Uterus (tissue), 4 donors: ENCODE data around the gene CCT7. TPM values are rescaled to one million over a fixed set of nuclear protein-coding genes. Genes with fewer than 3 reads are reported as not detected.
"Not testable (repeated sequence)": the region's sequence is repeated elsewhere in the genome, so short reads cannot be mapped to it uniquely, and the experiment has no call there.

Experiments used
- DNase-seq, 2 donors: peaks; one replicate each; pipeline ENCODE4 v3.0.0-alpha.2; 2019 to 2020
- H3K27ac ChIP-seq, 2 donors: fragments of 200-600 bp; sonication (generic); 1 replicate in 1 of 2; 2 replicates in 1 of 2; pipeline ENCODE4 v1.5.1; 2016 to 2018
- H3K27me3 ChIP-seq, 2 donors: fragments of 200-600 bp; sonication (generic); one replicate each; pipeline ENCODE4 v1.5.1; 2018 to 2019; ENCODE audit warnings: control low read depth in 1 of 2
- H3K36me3 ChIP-seq, 2 donors: fragments of 200-600 bp; sonication (generic); one replicate each; pipeline ENCODE4 v1.5.1; 2019; ENCODE audit warnings: control low read depth in 1 of 2
- H3K4me1 ChIP-seq, 2 donors: fragments of 200-600 bp; sonication (generic); one replicate each; pipeline ENCODE4 v1.5.1; 2018 to 2019; ENCODE audit warnings: control low read depth in 1 of 2
- H3K4me3 ChIP-seq, 2 donors: fragments of 200-600 bp; sonication (generic); 1 replicate in 1 of 2; 2 replicates in 1 of 2; pipeline ENCODE4 v1.5.1; 2018 to 2019; ENCODE audit warnings: mild to moderate bottlenecking in 1 of 2
- H3K9me3 ChIP-seq, 2 donors: fragments of 200-600 bp; sonication (generic); one replicate each; pipeline ENCODE4 v1.5.1; 2019; ENCODE audit warnings: control low read depth in 1 of 2
- POLR2A ChIP-seq, 2 donors: fragments of 450-650 bp; IDR thresholded peaks; one replicate each; pipeline ENCODE4 v1.6.1; 2016; ENCODE audit warnings: antibody characterized with exemption in 2 of 2, mild to moderate bottlenecking in 1 of 2, moderate library complexity in 1 of 2
- intact Hi-C: fragments of 100-400 bp; cut with DNase I; formaldehyde crosslinking; loops from one replicate; pipeline ENCODE4 v1.15.1; 2023; ENCODE audit warnings: low total_unique reads
- total RNA-seq, 4 donors: library from RNA; depleted of rRNA in 3 of 4; stranded (reverse); fragments of >200 nt in 3 of 4; gene quantifications; one replicate each; pipeline versions ENCODE4 v1.1.0 to v1.2.4, GENCODE V29; 2014 to 2023
- TF ChIP-seq, protein P1 (sequence below), 4 experiments: fragments of 200-600 bp in 2 of 4; fragments of 450-650 bp in 2 of 4; sonication (generic) in 2 of 4; IDR thresholded peaks; one replicate each; pipeline ENCODE4 v1.5.1; 2016 to 2019; ENCODE audit warnings: antibody characterized with exemption in 4 of 4, mild to moderate bottlenecking in 2 of 4, moderate library complexity in 1 of 4
- donor health status: DM: yes; HTN: yes; CAD: no.

CCT7 gene
- total RNA-seq, 4 donors from 2014 or later = 118 to 269 (median 188) TPM

DNA sequence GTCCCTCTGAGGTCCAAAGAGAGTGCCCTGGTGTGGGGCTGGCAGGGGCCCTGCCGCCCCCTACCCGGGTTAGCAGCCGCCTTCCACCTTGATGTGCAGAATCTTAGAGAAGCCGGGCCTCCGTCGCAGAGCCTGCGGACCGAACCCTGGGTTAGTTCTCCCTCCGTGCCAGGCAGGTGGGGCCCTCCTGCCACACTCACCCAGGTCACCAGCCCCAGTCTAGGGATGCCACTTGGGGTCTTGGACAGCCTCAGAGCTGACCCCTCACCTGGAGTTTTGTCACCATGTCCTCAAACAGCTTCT, 24.8 kb downstream of the CCT7 start:
- no peaks in the 10 kb centered on the region for H3K9me3 ChIP-seq
- TF ChIP-seq, protein P1, sequence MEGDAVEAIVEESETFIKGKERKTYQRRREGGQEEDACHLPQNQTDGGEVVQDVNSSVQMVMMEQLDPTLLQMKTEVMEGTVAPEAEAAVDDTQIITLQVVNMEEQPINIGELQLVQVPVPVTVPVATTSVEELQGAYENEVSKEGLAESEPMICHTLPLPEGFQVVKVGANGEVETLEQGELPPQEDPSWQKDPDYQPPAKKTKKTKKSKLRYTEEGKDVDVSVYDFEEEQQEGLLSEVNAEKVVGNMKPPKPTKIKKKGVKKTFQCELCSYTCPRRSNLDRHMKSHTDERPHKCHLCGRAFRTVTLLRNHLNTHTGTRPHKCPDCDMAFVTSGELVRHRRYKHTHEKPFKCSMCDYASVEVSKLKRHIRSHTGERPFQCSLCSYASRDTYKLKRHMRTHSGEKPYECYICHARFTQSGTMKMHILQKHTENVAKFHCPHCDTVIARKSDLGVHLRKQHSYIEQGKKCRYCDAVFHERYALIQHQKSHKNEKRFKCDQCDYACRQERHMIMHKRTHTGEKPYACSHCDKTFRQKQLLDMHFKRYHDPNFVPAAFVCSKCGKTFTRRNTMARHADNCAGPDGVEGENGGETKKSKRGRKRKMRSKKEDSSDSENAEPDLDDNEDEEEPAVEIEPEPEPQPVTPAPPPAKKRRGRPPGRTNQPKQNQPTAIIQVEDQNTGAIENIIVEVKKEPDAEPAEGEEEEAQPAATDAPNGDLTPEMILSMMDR (IDR thresholded peaks at IDR 0.05) = no peak
- no peak for TF ChIP-seq POLR2A (IDR thresholded peaks at IDR 0.05)
- intact Hi-C loops = no loop called here
- H3K27me3 ChIP-seq = no peaks in the 10 kb centered on the region
- no peak for DNase-seq
- no peaks in the 10 kb centered on the region for H3K36me3 ChIP-seq
- no peaks in the 10 kb centered on the region for H3K4me1 ChIP-seq
- H3K27ac ChIP-seq = no peak overlapping the region
- no peak overlapping the region for H3K4me3 ChIP-seq

- TF ChIP-seq, protein P1 (IDR thresholded peaks at IDR 0.05) = no peak
- TF ChIP-seq POLR2A (IDR thresholded peaks at IDR 0.05) = no peak
- no peaks in the 10 kb centered on the region for H3K27me3 ChIP-seq
- DNase-seq = no peak
- H3K36me3 ChIP-seq = no peaks in the 10 kb centered on the region
- no peak overlapping the region for H3K27ac ChIP-seq
- H3K4me1 ChIP-seq = no peaks in the 10 kb centered on the region
- intact Hi-C loops = no loop called here
- no peaks in the 10 kb centered on the region for H3K9me3 ChIP-seq
- H3K4me3 ChIP-seq = no peak overlapping the region
These were observed 25.2 kb downstream of the CCT7 start for GRCh38 chr2:73259276-73259675.

DNA sequence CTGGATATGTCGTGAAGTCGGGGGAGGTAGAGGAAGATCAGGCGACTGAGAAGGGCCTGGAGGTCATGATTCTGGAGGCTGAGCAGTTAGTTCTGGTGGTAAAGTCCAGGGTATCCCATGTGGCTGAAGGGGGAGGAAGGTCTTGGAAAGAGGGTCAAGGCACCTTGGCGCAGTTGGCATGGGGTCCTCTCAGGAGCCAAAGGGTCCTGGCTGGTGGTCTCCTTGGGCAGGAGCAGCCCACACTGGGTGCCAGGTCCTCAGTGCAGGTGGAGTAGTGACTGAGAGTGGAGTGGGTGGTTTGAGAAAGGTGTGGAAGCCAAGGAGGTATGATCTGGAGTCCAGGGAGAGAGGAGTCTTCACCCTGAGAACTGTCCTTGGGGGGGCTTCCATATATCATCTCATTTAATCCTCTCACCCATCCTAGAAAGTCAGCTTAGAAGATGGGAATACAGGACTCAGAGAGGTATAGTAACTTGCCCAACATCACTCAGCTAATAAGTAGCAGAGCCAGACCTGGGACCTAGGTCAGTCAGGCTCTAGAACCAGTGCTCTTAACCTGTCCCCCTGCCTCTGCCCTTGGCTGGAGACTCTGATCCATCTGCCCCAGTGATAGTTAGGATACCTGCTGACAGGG, 25.7 kb downstream of the CCT7 start:
- Histone ChIP-seq H3K4me1 (no peaks in the 10 kb centered on the region), H3K36me3 (no peaks in the 10 kb centered on the region), H3K4me3 (no peak overlapping the region), H3K27me3 (no peaks in the 10 kb centered on the region), H3K9me3 (no peaks in the 10 kb centered on the region), H3K27ac (no peak overlapping the region)
- no peak for DNase-seq
- intact Hi-C loops = no loop called here
- TF ChIP-seq POLR2A (IDR thresholded peaks at IDR 0.05) = no peak
- TF ChIP-seq, protein P1 (IDR thresholded peaks at IDR 0.05) = no peak

GRCh38 chr2:73260338-73260984, 26.4 kb downstream of the CCT7 start:
- no peaks in the 10 kb centered on the region for H3K4me1 ChIP-seq
- no peak overlapping the region for H3K4me3 ChIP-seq
- intact Hi-C loops = no loop called here
- H3K9me3 ChIP-seq = no peaks in the 10 kb centered on the region
- TF ChIP-seq, protein P1 (IDR thresholded peaks at IDR 0.05) = no peak
- TF ChIP-seq POLR2A (IDR thresholded peaks at IDR 0.05) = no peak
- no peaks in the 10 kb centered on the region for H3K36me3 ChIP-seq
- no peaks in the 10 kb centered on the region for H3K27me3 ChIP-seq
- no peak overlapping the region for H3K27ac ChIP-seq
- DNase-seq = no peak

- intact Hi-C loops = no loop called here
- no peak for DNase-seq
- no peaks in the 10 kb centered on the region for H3K27me3 ChIP-seq
- H3K4me3 ChIP-seq = no peak overlapping the region
- TF ChIP-seq POLR2A (IDR thresholded peaks at IDR 0.05) = no peak
- TF ChIP-seq, protein P1 (IDR thresholded peaks at IDR 0.05) = no peak
- H3K36me3 ChIP-seq = no peaks in the 10 kb centered on the region
- H3K4me1 ChIP-seq = no peaks in the 10 kb centered on the region
- no peak overlapping the region for H3K27ac ChIP-seq
- no peaks in the 10 kb centered on the region for H3K9me3 ChIP-seq
These were observed 28.1 kb downstream of the CCT7 start for GRCh38 chr2:73262108-73262651.

DNA sequence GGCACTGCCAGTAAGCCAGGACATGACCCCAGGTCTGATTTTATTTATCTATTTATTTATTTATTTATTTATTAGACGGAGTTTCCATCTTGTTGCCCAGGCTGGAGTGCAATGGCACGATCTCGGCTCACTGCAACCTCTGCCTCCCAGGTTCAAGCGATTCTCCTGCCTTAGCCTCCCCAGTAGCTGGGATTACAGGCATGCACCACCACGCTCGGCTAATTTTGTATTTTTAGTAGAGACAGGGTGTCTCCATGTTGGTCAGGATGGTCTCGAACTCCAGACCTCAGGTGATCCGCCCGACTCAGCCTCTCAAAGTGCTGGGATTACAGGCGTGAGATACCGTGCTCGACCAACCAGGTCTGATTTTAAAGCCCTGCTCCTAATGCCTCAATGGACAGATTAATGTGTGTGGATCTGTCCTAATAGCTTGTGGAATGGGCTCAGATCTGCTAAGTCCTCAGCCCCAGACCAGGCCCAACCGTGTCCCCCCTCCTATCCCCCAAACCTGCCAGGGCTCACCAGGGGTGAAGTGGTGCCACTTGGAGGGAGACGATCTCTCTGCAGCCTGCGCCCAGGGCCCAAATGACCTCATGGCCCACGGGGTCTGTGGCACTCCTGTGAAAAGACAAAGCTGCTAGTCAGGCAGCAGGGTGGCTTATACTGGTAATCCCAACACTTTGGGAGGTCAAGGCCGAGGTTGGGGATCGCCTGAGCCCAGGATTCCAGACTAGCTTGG, 28.8 kb downstream of the CCT7 start:
- DNase-seq = not testable (repeated sequence)

More for the DNA sequence above, 28.8 kb downstream of the CCT7 start:
- H3K27ac ChIP-seq, H3K9me3 ChIP-seq, H3K36me3 ChIP-seq, intact Hi-C loops, H3K4me3 ChIP-seq, H3K27me3 ChIP-seq, H3K4me1 ChIP-seq: not testable (repeated sequence)
